PC-3 (cell line): ENCODE data around the gene PHKB.

ENCODE experiments used
- EZH2 ChIP-seq: fragments of 300-600 bp; sonication (generic); IDR thresholded peaks from one replicate; pipeline ENCODE4 v1.6.1; 2017; ENCODE audit warnings: antibody characterized with exemption, mild to moderate bottlenecking, low read length; ENCODE audit not compliant: unreplicated experiment
- EZH2phosphoT487 ChIP-seq: fragments of 300-600 bp; sonication (generic); IDR thresholded peaks from 2 replicates; pipeline ENCODE4 v1.6.1; 2018; ENCODE audit warnings: mild to moderate bottlenecking, antibody characterized with exemption, low read length, borderline replicate concordance
- TF ChIP-seq, protein P1 (sequence below): fragments of 300-600 bp; sonication (generic); conservative IDR thresholded peaks from 2 replicates; pipeline ENCODE4 v1.5.1; 2017; ENCODE audit warnings: antibody characterized with exemption, low read depth, mild to moderate bottlenecking, low read length

- TF ChIP-seq, protein P1, sequence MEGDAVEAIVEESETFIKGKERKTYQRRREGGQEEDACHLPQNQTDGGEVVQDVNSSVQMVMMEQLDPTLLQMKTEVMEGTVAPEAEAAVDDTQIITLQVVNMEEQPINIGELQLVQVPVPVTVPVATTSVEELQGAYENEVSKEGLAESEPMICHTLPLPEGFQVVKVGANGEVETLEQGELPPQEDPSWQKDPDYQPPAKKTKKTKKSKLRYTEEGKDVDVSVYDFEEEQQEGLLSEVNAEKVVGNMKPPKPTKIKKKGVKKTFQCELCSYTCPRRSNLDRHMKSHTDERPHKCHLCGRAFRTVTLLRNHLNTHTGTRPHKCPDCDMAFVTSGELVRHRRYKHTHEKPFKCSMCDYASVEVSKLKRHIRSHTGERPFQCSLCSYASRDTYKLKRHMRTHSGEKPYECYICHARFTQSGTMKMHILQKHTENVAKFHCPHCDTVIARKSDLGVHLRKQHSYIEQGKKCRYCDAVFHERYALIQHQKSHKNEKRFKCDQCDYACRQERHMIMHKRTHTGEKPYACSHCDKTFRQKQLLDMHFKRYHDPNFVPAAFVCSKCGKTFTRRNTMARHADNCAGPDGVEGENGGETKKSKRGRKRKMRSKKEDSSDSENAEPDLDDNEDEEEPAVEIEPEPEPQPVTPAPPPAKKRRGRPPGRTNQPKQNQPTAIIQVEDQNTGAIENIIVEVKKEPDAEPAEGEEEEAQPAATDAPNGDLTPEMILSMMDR = no peak
- TF ChIP-seq EZH2phosphoT487 (no peak), EZH2 (no peak)
Observed at GRCh38 chr16:47715442-47716083, 254.4 kb downstream of the PHKB start.
